ENCODE measurements around the gene HS6ST1.

- TF ChIP-seq POLR2A (IDR thresholded peaks at IDR 0.05; ENCODE audit: low read depth, low read length) (no peak), POLR2AphosphoS5 (IDR thresholded peaks at IDR 0.05; ENCODE audit: low read depth, low read length) (no peak), TAF1 (IDR thresholded peaks at IDR 0.05; ENCODE audit: low read depth, low read length) (no peak), PAX5 (IDR thresholded peaks at IDR 0.05; ENCODE audit: insufficient read depth, low read length, severe bottlenecking) (no peak), POU2F2 (IDR thresholded peaks at IDR 0.05; ENCODE audit: low read depth, low read length) (no peak)
These were observed 36.3 kb downstream of the HS6ST1 start for GRCh38 chr2:128282246-128282975.

All from GM12891 (cell line).